ENCODE data around the gene CAND2.

DNA sequence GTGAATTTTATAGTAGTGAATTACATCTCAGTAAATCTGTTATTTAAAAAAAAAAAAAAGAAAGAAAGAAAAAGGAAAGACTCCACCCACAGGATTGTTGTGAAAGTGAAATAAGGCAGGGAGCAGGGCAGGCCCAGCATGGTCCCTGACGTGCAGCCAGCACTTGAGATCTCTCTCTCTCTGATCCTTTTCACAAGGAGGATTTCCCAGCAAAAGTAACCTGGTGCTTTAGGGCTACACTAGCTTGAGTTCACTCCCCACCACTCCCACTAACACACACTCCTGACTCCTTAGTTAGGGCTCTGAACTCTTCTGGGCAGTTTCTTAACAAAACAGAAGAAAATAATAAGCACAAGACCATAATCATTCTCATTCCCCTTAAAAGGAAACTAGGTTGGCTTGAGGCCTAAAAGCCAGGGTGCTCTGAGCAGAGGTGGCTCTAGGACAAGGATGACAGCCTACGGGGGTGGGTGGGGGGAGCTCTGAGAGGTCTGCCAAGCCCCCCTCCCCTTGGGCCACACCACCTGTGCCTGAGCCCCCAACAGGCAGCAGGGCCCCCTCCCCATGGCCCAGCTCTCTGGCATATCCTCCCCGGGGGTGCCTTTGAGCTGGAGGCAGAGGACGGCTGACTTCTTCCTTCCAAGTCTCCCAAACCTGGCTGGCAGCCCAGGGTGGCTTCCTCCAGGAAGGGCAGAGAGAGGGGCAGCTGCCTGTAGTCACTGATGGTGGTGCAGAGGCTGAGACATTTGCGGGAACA, 38.3 kb upstream of the CAND2 start:
- no peak for TF ChIP-seq CHD4 (IDR thresholded peaks at IDR 0.05)
- TF ChIP-seq TCF7 (IDR thresholded peaks at IDR 0.05; ENCODE audit: borderline replicate concordance), result no peak
- no peak for TF ChIP-seq CTCF (IDR thresholded peaks at IDR 0.05 in 2 of 3, conservative IDR thresholded peaks at IDR 0.05 in 1 of 3; ENCODE audit: control insufficient read depth in 2 of 3, extremely low read depth in 1 of 3, insufficient read depth in 1 of 3, low read depth in 3 of 3, low read length in 3 of 3)
- no peak for TF ChIP-seq SUPT20H (IDR thresholded peaks at IDR 0.05; ENCODE audit: borderline replicate concordance, control insufficient read depth, low read depth, low read length)

All from GM12878 (cell line).